ENCODE measurements around the gene TMEM201.
"Not testable (repeated sequence)": the region's sequence is repeated elsewhere in the genome, so short reads cannot be mapped to it uniquely, and the experiment has no call there.

TMEM201 gene

GRCh38 chr1:9588551-9589143, at the start of gene TMEM201:
TSS of gene TMEM201 (plus strand) at chr1:9588911. CDS start at chr1:9588931, 20 bp downstream.
- peak; percentile 80 to 96 (median 85) for DNase-seq

GRCh38 chr1:9539165-9539828, 49.4 kb upstream of the TMEM201 start, which contains the start of gene SLC25A33:
TSS of gene SLC25A33 (plus strand) at chr1:9539465. CDS start at chr1:9539692, 227 bp downstream.
- peak; percentile 89 to 96 (median 93) for DNase-seq

- peak in 2 of 4 experiments; percentile 13 to 37 for DNase-seq
These were observed 48.7 kb upstream of the TMEM201 start for GRCh38 chr1:9539829-9540550.

- no peak for DNase-seq
These were observed 46.3 kb upstream of the TMEM201 start for GRCh38 chr1:9542430-9542829.

- DNase-seq: no peak
These were observed 43.8 kb upstream of the TMEM201 start for GRCh38 chr1:9544926-9545325.

GRCh38 chr1:9549955-9550546, 38.7 kb upstream of the TMEM201 start:
- DNase-seq: no peak

- no peak for DNase-seq
These were observed 36.7 kb upstream of the TMEM201 start for GRCh38 chr1:9551984-9552383.

- DNase-seq: no peak
These were observed 35.0 kb upstream of the TMEM201 start for GRCh38 chr1:9553736-9554144.

GRCh38 chr1:9555942-9556341, 32.8 kb upstream of the TMEM201 start:
- no peak for DNase-seq

GRCh38 chr1:9557624-9558023, 31.1 kb upstream of the TMEM201 start:
- DNase-seq: no peak

GRCh38 chr1:9558271-9558945, 30.3 kb upstream of the TMEM201 start:
- no peak for DNase-seq

- DNase-seq: no peak
These were observed 29.7 kb upstream of the TMEM201 start for GRCh38 chr1:9558946-9559545.

- DNase-seq: no peak
These were observed 29.0 kb upstream of the TMEM201 start for GRCh38 chr1:9559673-9560072.

GRCh38 chr1:9560090-9560489, 28.6 kb upstream of the TMEM201 start:
- not testable (repeated sequence) for DNase-seq

GRCh38 chr1:9561429-9561828, 27.3 kb upstream of the TMEM201 start:
- no peak for DNase-seq

- DNase-seq: no peak
These were observed 19.4 kb upstream of the TMEM201 start for GRCh38 chr1:9569267-9569666.

- not testable (repeated sequence) for DNase-seq
These were observed 17.7 kb upstream of the TMEM201 start for GRCh38 chr1:9570886-9571529.

GRCh38 chr1:9573723-9574122, 15.0 kb upstream of the TMEM201 start:
- no peak for DNase-seq

- DNase-seq: no peak
These were observed 13.2 kb upstream of the TMEM201 start for GRCh38 chr1:9575486-9575885.

- DNase-seq: no peak
These were observed 11.8 kb upstream of the TMEM201 start for GRCh38 chr1:9576903-9577302.

GRCh38 chr1:9577423-9577822, 11.3 kb upstream of the TMEM201 start:
- DNase-seq: no peak

- no peak for DNase-seq
These were observed 7.8 kb upstream of the TMEM201 start for GRCh38 chr1:9580942-9581341.

Measured in activated naive CD4-positive, alpha-beta T cell (primary cell).